Measurements from ENCODE around the gene CPM.

DNA sequence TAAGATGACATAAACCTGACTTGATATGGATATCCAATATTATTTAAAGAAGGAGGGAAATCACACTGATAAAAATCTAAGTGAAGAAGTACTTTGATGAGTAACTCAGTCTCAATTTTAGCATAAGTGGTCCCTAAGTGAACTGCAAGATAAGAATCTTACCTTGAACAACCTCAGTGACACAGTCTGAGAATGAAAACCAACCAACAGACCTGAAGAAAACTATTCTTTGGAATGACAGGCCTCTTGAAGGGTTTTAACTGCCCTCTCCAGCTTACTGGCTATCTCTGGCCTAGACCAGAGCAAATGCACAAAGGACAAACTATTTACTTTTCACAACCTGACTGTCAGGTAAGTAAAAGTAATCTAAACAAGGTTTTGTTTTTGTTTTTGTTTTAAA lies 44.7 kb downstream of the CPM start:
- no peak for TF ChIP-seq POLR2A (IDR thresholded peaks at IDR 0.05)
- TF ChIP-seq, protein P1, sequence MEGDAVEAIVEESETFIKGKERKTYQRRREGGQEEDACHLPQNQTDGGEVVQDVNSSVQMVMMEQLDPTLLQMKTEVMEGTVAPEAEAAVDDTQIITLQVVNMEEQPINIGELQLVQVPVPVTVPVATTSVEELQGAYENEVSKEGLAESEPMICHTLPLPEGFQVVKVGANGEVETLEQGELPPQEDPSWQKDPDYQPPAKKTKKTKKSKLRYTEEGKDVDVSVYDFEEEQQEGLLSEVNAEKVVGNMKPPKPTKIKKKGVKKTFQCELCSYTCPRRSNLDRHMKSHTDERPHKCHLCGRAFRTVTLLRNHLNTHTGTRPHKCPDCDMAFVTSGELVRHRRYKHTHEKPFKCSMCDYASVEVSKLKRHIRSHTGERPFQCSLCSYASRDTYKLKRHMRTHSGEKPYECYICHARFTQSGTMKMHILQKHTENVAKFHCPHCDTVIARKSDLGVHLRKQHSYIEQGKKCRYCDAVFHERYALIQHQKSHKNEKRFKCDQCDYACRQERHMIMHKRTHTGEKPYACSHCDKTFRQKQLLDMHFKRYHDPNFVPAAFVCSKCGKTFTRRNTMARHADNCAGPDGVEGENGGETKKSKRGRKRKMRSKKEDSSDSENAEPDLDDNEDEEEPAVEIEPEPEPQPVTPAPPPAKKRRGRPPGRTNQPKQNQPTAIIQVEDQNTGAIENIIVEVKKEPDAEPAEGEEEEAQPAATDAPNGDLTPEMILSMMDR (IDR thresholded peaks at IDR 0.05) = no peak

Data from Peyer's patch (tissue), 4 donors.